HEK293 (cell line): Measurements from ENCODE around the gene LYPD5.

ENCODE experiments used
- KLF17 ChIP-seq: fragments of 450-650 bp; formaldehyde crosslinking; IDR thresholded peaks from 2 replicates; pipeline ENCODE4 v1.5.1; 2016; ENCODE audit warnings: missing biosample characterization, missing genetic modification characterization
- KLF9 ChIP-seq: fragments of 450-650 bp; formaldehyde crosslinking; IDR thresholded peaks from 2 replicates; pipeline ENCODE4 v1.5.1; 2016; ENCODE audit warnings: missing biosample characterization, missing genetic modification characterization, low read depth
- PATZ1 ChIP-seq: fragments of 450-650 bp; formaldehyde crosslinking; IDR thresholded peaks from 2 replicates; pipeline ENCODE4 v1.5.1; 2016; ENCODE audit warnings: missing biosample characterization, missing genetic modification characterization
- REPIN1 ChIP-seq: fragments of 450-650 bp; formaldehyde crosslinking; IDR thresholded peaks from 2 replicates; pipeline ENCODE4 v1.5.1; 2017; ENCODE audit warnings: missing biosample characterization, missing genetic modification characterization, low read depth
- SP7 ChIP-seq: fragments of 450-650 bp; formaldehyde crosslinking; IDR thresholded peaks from 2 replicates; pipeline ENCODE4 v1.5.1; 2016; ENCODE audit warnings: missing biosample characterization, missing genetic modification characterization
- YY2 ChIP-seq: fragments of 450-650 bp; formaldehyde crosslinking; IDR thresholded peaks from 2 replicates; pipeline ENCODE4 v1.5.1; 2016; ENCODE audit warnings: missing biosample characterization, missing genetic modification characterization
- ZBTB17 ChIP-seq: fragments of 450-650 bp; formaldehyde crosslinking; IDR thresholded peaks from 2 replicates; pipeline ENCODE4 v1.5.1; 2016; ENCODE audit warnings: missing biosample characterization, missing genetic modification characterization
- ZEB2 ChIP-seq: fragments of 450-650 bp; formaldehyde crosslinking; IDR thresholded peaks from 2 replicates; pipeline ENCODE4 v1.5.1; 2016; ENCODE audit warnings: missing biosample characterization, missing genetic modification characterization
- ZFP3 ChIP-seq: fragments of 450-650 bp; formaldehyde crosslinking; IDR thresholded peaks from 2 replicates; pipeline ENCODE4 v1.5.1; 2016; ENCODE audit warnings: low read depth, missing biosample characterization, missing genetic modification characterization
- ZFP37 ChIP-seq: fragments of 450-650 bp; formaldehyde crosslinking; IDR thresholded peaks from 2 replicates; pipeline ENCODE4 v1.5.1; 2016; ENCODE audit warnings: missing biosample characterization, missing genetic modification characterization
- ZNF112 ChIP-seq: fragments of 450-650 bp; formaldehyde crosslinking; IDR thresholded peaks from 2 replicates; pipeline ENCODE4 v1.5.0; 2017; ENCODE audit warnings: missing biosample characterization, missing genetic modification characterization
- ZNF157 ChIP-seq: fragments of 450-650 bp; formaldehyde crosslinking; IDR thresholded peaks from 2 replicates; pipeline ENCODE4 v1.5.1; 2016; ENCODE audit warnings: missing biosample characterization, missing genetic modification characterization
- ZNF211 ChIP-seq: fragments of 450-650 bp; formaldehyde crosslinking; IDR thresholded peaks from 2 replicates; pipeline ENCODE4 v1.5.1; 2016; ENCODE audit warnings: low read depth, missing biosample characterization, missing genetic modification characterization
- ZNF24 ChIP-seq: fragments of 450-650 bp; formaldehyde crosslinking; IDR thresholded peaks from 2 replicates; pipeline ENCODE4 v1.5.1; 2016; ENCODE audit warnings: missing biosample characterization, missing genetic modification characterization
- ZNF280D ChIP-seq: fragments of 450-650 bp; formaldehyde crosslinking; IDR thresholded peaks from 2 replicates; pipeline ENCODE4 v1.5.1; 2016; ENCODE audit warnings: missing biosample characterization, missing genetic modification characterization
- ZNF394 ChIP-seq: fragments of 450-650 bp; formaldehyde crosslinking; IDR thresholded peaks from 2 replicates; pipeline ENCODE4 v1.5.1; 2016; ENCODE audit warnings: missing biosample characterization, missing genetic modification characterization, mild to moderate bottlenecking, moderate library complexity, borderline replicate concordance
- ZNF501 ChIP-seq: fragments of 450-650 bp; formaldehyde crosslinking; IDR thresholded peaks from 2 replicates; pipeline ENCODE4 v1.5.1; 2016; ENCODE audit warnings: missing biosample characterization, missing genetic modification characterization
- ZNF518A ChIP-seq: fragments of 450-650 bp; formaldehyde crosslinking; conservative IDR thresholded peaks from 2 replicates; pipeline ENCODE4 v1.5.1; 2016; ENCODE audit warnings: low read depth, missing biosample characterization, missing genetic modification characterization
- ZNF549 ChIP-seq: fragments of 450-650 bp; IDR thresholded peaks from 2 replicates; pipeline ENCODE4 v1.5.1; 2018; ENCODE audit warnings: missing biosample characterization, missing genetic modification characterization, mild to moderate bottlenecking, inconsistent platforms, moderate library complexity
- ZNF560 ChIP-seq: fragments of 450-650 bp; formaldehyde crosslinking; IDR thresholded peaks from 2 replicates; pipeline ENCODE4 v1.5.1; 2017; ENCODE audit warnings: missing biosample characterization, missing genetic modification characterization, borderline replicate concordance
- ZNF580 ChIP-seq: fragments of 450-650 bp; formaldehyde crosslinking; IDR thresholded peaks from 2 replicates; pipeline ENCODE4 v1.5.1; 2016; ENCODE audit warnings: missing biosample characterization, missing genetic modification characterization
- ZNF600 ChIP-seq: fragments of 450-650 bp; formaldehyde crosslinking; IDR thresholded peaks from 2 replicates; pipeline ENCODE4 v1.5.1; 2016; ENCODE audit warnings: missing biosample characterization, missing genetic modification characterization
- ZNF623 ChIP-seq: fragments of 450-650 bp; formaldehyde crosslinking; IDR thresholded peaks from 2 replicates; pipeline ENCODE4 v1.5.1; 2016; ENCODE audit warnings: missing biosample characterization, missing genetic modification characterization
- ZNF654 ChIP-seq: fragments of 450-650 bp; formaldehyde crosslinking; IDR thresholded peaks from 2 replicates; pipeline ENCODE4 v1.5.1; 2016; ENCODE audit warnings: low read depth, missing biosample characterization, missing genetic modification characterization
- ZNF658 ChIP-seq: fragments of 450-650 bp; formaldehyde crosslinking; IDR thresholded peaks from 2 replicates; pipeline ENCODE4; 2016; ENCODE audit warnings: missing biosample characterization, missing genetic modification characterization
- ZNF677 ChIP-seq: fragments of 450-650 bp; IDR thresholded peaks from 2 replicates; pipeline ENCODE4 v1.5.0; 2018; ENCODE audit warnings: missing biosample characterization, mild to moderate bottlenecking, missing genetic modification characterization, moderate library complexity
- ZNF792 ChIP-seq: fragments of 450-650 bp; formaldehyde crosslinking; IDR thresholded peaks from 2 replicates; pipeline ENCODE4 v1.5.1; 2016; ENCODE audit warnings: missing biosample characterization, missing genetic modification characterization
- ZNF837 ChIP-seq: fragments of 450-650 bp; formaldehyde crosslinking; IDR thresholded peaks from 2 replicates; pipeline ENCODE4 v1.5.1; 2016; ENCODE audit warnings: missing biosample characterization, missing genetic modification characterization

LYPD5 gene

GRCh38 chr19:43784981-43785808, 17.1 kb downstream of the LYPD5 start (continued):
- peak; percentile 43; the same call in 1 of the 2 replicates for TF ChIP-seq ZNF677 (tag by site-specific recombination)
- TF ChIP-seq ZNF394 (tag by site-specific recombination), result peak; percentile 51; the same call in 1 of the 2 replicates
- TF ChIP-seq SP7, result peak; percentile 85
- TF ChIP-seq ZNF560 (tag by site-specific recombination), result no peak
- TF ChIP-seq YY2 (tag by site-specific recombination), result peak; percentile 70
- TF ChIP-seq ZEB2 (tag by site-specific recombination), result peak; percentile 76
- no peak for TF ChIP-seq PATZ1 (tag by site-specific recombination)
- TF ChIP-seq ZNF157, result no peak
- TF ChIP-seq ZNF518A (tag by site-specific recombination), result no peak
- TF ChIP-seq ZNF623 (tag by site-specific recombination), result 0 out of 2 replicates have a peak, but pooled peaks have one; percentile 7
- TF ChIP-seq ZNF792 (tag by site-specific recombination), result peak; percentile 14; the same call in 1 of the 2 replicates
- 0 out of 2 replicates have a peak, but pooled peaks have one; percentile 8 for TF ChIP-seq ZNF211
- TF ChIP-seq REPIN1, result 0 out of 2 replicates have a peak, but pooled peaks have one; percentile 69
- TF ChIP-seq ZNF580 (tag by site-specific recombination), result 0 out of 2 replicates have a peak, but pooled peaks have one; percentile 32
- TF ChIP-seq ZNF112, result no peak
- no peak for TF ChIP-seq ZNF837 (tag by site-specific recombination)
- peak; percentile 58 for TF ChIP-seq ZNF24
- peak; percentile 97 for TF ChIP-seq ZBTB17 (tag by site-specific recombination)
- TF ChIP-seq ZFP3 (tag by site-specific recombination), result no peak
- no peak for TF ChIP-seq ZNF658 (tag by site-specific recombination)
- peak; percentile 100 for TF ChIP-seq ZNF654 (tag by site-specific recombination)
- peak; percentile 73; the same call in 1 of the 2 replicates for TF ChIP-seq ZNF501 (tag by site-specific recombination)
- 0 out of 2 replicates have a peak, but pooled peaks have one; percentile 24 for TF ChIP-seq ZNF600
- 0 out of 2 replicates have a peak, but pooled peaks have one; percentile 9 for TF ChIP-seq KLF9
- TF ChIP-seq ZNF280D (tag by site-specific recombination), result 0 out of 2 replicates have a peak, but pooled peaks have one; percentile 12
- TF ChIP-seq ZFP37 (tag by site-specific recombination), result peak; percentile 74
- no peak for TF ChIP-seq ZNF549 (tag by site-specific recombination)
- peak; percentile 77 for TF ChIP-seq KLF17 (tag by site-specific recombination)
- TF ChIP-seq, all 188 proteins: peak for 49
